HL-60 (cell line): ENCODE measurements around the gene GALNT14.

Experiments
- DNase-seq, 2 experiments: peaks; one replicate each; pipeline ENCODE4 v3.0.0-alpha.2; 2010 to 2020; ENCODE audit warnings: low read depth in 1 of 2, low spot score in 1 of 2
- H3K27ac ChIP-seq: fragments of 250-450 bp; sonication (Bioruptor Pico); replicated peaks from 2 replicates; pipeline ENCODE4 v1.5.1; 2020; ENCODE audit warnings: mild to moderate bottlenecking, moderate library complexity
- H3K27me3 ChIP-seq: fragments of 250-450 bp; sonication (Bioruptor Pico); 2 replicates; pipeline ENCODE4 v1.5.1; 2021; ENCODE audit warnings: mild to moderate bottlenecking, moderate library complexity; ENCODE audit not compliant: insufficient read depth, poor library complexity, severe bottlenecking
- H3K4me3 ChIP-seq: replicated peaks from 2 replicates; pipeline ENCODE4 v1.5.1; 2011; ENCODE audit warnings: mild to moderate bottlenecking, control low read depth, low read length; ENCODE audit not compliant: insufficient read depth
- CTCF ChIP-seq: IDR thresholded peaks from one replicate; pipeline ENCODE4 v1.5.1; 2011; ENCODE audit warnings: low read length, control low read depth, inconsistent platforms; ENCODE audit not compliant: insufficient read depth
- GABPA ChIP-seq: IDR thresholded peaks from 2 replicates; pipeline ENCODE4 v1.6.1; 2012; ENCODE audit warnings: low read depth
- POLR2AphosphoS5 ChIP-seq: IDR thresholded peaks from 2 replicates; pipeline ENCODE4 v1.6.1; 2012; ENCODE audit warnings: low read depth
- REST ChIP-seq: IDR thresholded peaks from 2 replicates; pipeline ENCODE4 v1.6.1; 2012; ENCODE audit warnings: low read depth; ENCODE audit not compliant: insufficient replicate concordance
- SPI1 ChIP-seq: IDR thresholded peaks from 2 replicates; pipeline ENCODE4 v1.6.1; 2012; ENCODE audit warnings: low read depth, mild to moderate bottlenecking, borderline replicate concordance

GALNT14 gene

GRCh38 chr2:30942419-30942818 lies 195.8 kb downstream of the GALNT14 start:
- no peaks in the 10 kb centered on the region for H3K27me3 ChIP-seq
- no peak overlapping the region for H3K4me3 ChIP-seq
- TF ChIP-seq CTCF (no peak), POLR2AphosphoS5 (no peak), SPI1 (no peak), GABPA (no peak), REST (no peak)
- no peak for DNase-seq
- H3K27ac ChIP-seq: no peak overlapping the region

GRCh38 chr2:30940839-30941238 lies 197.4 kb downstream of the GALNT14 start:
- no peak for TF ChIP-seq CTCF
- TF ChIP-seq SPI1: no peak
- TF ChIP-seq POLR2AphosphoS5: no peak
- TF ChIP-seq REST: no peak
- TF ChIP-seq GABPA: no peak
- no peak overlapping the region for H3K27ac ChIP-seq
- no peaks in the 10 kb centered on the region for H3K27me3 ChIP-seq
- DNase-seq: no peak
- no peak overlapping the region for H3K4me3 ChIP-seq

- no peak for TF ChIP-seq GABPA
- TF ChIP-seq CTCF: no peak
- TF ChIP-seq REST: no peak
- no peak for TF ChIP-seq POLR2AphosphoS5
- TF ChIP-seq SPI1: no peak
- Histone ChIP-seq H3K27ac (no peak overlapping the region), H3K27me3 (no peaks in the 10 kb centered on the region), H3K4me3 (no peak overlapping the region)
- no peak for DNase-seq
These were observed 198.9 kb downstream of the GALNT14 start for GRCh38 chr2:30939364-30939763.
